Measurements from ENCODE around the gene UXS1. TPM values are rescaled to one million over a fixed set of nuclear protein-coding genes. Genes with fewer than 3 reads are reported as not detected.

UXS1 gene
- total RNA-seq, 4 donors from 2014 or later = 23.5 to 40.4 (median 33.1) TPM

GRCh38 chr2:106085181-106085940, 108.7 kb downstream of the UXS1 start:
- Histone ChIP-seq H3K4me1 (no peaks in the 10 kb centered on the region), H3K4me3 (no peak overlapping the region), H3K36me3 (no peaks in the 10 kb centered on the region), H3K27me3 (no peaks in the 10 kb centered on the region), H3K9me3 (no peaks in the 10 kb centered on the region), H3K27ac (no peak overlapping the region)
- WGBS, 2 donors = 40 to 44% methylated on average over 8 to 9 of the region's 9 CpGs
- no peak for DNase-seq
- no peak for TF ChIP-seq POLR2A (IDR thresholded peaks at IDR 0.05)
- TF ChIP-seq, protein P1, sequence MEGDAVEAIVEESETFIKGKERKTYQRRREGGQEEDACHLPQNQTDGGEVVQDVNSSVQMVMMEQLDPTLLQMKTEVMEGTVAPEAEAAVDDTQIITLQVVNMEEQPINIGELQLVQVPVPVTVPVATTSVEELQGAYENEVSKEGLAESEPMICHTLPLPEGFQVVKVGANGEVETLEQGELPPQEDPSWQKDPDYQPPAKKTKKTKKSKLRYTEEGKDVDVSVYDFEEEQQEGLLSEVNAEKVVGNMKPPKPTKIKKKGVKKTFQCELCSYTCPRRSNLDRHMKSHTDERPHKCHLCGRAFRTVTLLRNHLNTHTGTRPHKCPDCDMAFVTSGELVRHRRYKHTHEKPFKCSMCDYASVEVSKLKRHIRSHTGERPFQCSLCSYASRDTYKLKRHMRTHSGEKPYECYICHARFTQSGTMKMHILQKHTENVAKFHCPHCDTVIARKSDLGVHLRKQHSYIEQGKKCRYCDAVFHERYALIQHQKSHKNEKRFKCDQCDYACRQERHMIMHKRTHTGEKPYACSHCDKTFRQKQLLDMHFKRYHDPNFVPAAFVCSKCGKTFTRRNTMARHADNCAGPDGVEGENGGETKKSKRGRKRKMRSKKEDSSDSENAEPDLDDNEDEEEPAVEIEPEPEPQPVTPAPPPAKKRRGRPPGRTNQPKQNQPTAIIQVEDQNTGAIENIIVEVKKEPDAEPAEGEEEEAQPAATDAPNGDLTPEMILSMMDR (IDR thresholded peaks at IDR 0.05) = peak in 4 of 6 experiments; percentile 22 to 41 (median 37)
- intact Hi-C loops (cut with DNase I) = no loop called here

- 84 to 88% methylated on average over 6 of the region's 6 CpGs for WGBS, 2 donors
- Histone ChIP-seq H3K36me3 (no peaks in the 10 kb centered on the region), H3K27ac (no peak overlapping the region), H3K9me3 (no peaks in the 10 kb centered on the region), H3K27me3 (no peaks in the 10 kb centered on the region), H3K4me1 (no peaks in the 10 kb centered on the region), H3K4me3 (no peak overlapping the region)
- DNase-seq = no peak
- intact Hi-C loops (cut with DNase I) = no loop called here
- TF ChIP-seq, protein P1 (IDR thresholded peaks at IDR 0.05) = no peak
- no peak for TF ChIP-seq POLR2A (IDR thresholded peaks at IDR 0.05)
These were observed 113.1 kb downstream of the UXS1 start for GRCh38 chr2:106080959-106081358.

GRCh38 chr2:106078096-106078495, 116.0 kb downstream of the UXS1 start:
- TF ChIP-seq, protein P1 (IDR thresholded peaks at IDR 0.05) = no peak
- TF ChIP-seq POLR2A (IDR thresholded peaks at IDR 0.05) = no peak
- no peak overlapping the region for H3K4me3 ChIP-seq
- H3K9me3 ChIP-seq = no peaks in the 10 kb centered on the region
- H3K4me1 ChIP-seq = peaks cover 0 to 5% (median 0%) of the 10 kb centered on the region in 3 donors
- no peak for DNase-seq
- no peaks in the 10 kb centered on the region for H3K27me3 ChIP-seq
- intact Hi-C loops (cut with DNase I) = no loop called here
- 86 to 87% methylated on average over 5 of the region's 5 CpGs for WGBS, 2 donors
- no peak overlapping the region for H3K27ac ChIP-seq
- no peaks in the 10 kb centered on the region for H3K36me3 ChIP-seq

DNA sequence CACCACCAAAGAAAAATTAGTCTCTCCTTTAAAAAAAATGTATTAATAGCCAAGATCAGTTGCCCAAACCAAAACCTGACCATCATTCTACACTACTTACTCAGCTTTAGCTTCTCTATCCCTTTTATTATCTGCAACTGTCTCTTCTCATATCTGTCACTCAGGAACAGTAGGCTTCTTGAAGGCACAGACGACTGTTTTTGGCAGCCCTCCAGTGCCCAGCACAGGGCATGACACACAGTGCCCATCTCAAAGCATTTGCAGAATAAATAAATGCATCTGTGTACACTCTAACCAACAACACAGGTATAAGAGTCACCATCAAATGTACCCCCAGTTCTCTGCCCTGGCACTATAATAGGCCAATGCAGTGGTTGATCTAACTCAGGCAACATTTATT, 117.2 kb downstream of the UXS1 start:
- no peaks in the 10 kb centered on the region for H3K9me3 ChIP-seq
- TF ChIP-seq, protein P1 (IDR thresholded peaks at IDR 0.05) = no peak
- TF ChIP-seq POLR2A (IDR thresholded peaks at IDR 0.05) = no peak
- no peak overlapping the region for H3K27ac ChIP-seq

DNA sequence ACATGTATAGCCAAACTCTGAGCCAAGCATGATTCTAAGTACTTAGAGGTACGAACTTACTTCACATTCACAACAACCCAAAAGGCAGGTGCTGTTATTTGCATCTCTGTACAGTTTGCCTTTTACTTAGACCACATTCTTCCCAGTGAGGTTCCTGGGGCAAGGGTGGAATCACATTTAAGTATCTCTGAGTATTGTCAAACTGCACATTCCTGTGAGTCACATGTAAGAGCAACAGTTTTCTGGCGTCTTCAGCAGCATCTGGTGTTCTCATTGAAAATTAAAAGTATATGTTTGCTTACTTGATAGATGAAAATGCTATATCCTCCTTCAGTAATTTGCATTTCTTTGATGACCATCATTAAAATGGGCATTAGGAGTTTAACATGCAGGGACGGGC, 119.1 kb downstream of the UXS1 start:
- Histone ChIP-seq H3K4me1 (peaks cover 0 to 6% (median 0%) of the 10 kb centered on the region in 3 donors), H3K27ac (no peak overlapping the region), H3K4me3 (no peak overlapping the region), H3K9me3 (no peaks in the 10 kb centered on the region), H3K36me3 (no peaks in the 10 kb centered on the region), H3K27me3 (no peaks in the 10 kb centered on the region)
- 71 to 84% methylated on average over 3 of the region's 3 CpGs for WGBS, 2 donors
- no peak for DNase-seq
- no peak for TF ChIP-seq POLR2A (IDR thresholded peaks at IDR 0.05)
- TF ChIP-seq, protein P1 (IDR thresholded peaks at IDR 0.05) = no peak
- intact Hi-C loops (cut with DNase I) = no loop called here

More for the DNA sequence above, 117.2 kb downstream of the UXS1 start:
- H3K27me3 ChIP-seq = no peaks in the 10 kb centered on the region
- no peak for DNase-seq
- H3K4me1 ChIP-seq = peaks cover 0 to 6% (median 0%) of the 10 kb centered on the region in 3 donors
- H3K36me3 ChIP-seq = no peaks in the 10 kb centered on the region
- intact Hi-C loops (cut with DNase I) = no loop called here
- 50 to 56% methylated on average over 1 of the region's 1 CpG for WGBS, 2 donors
- no peak overlapping the region for H3K4me3 ChIP-seq
